GM18858 (cell line): ENCODE data around the gene TMPRSS6.

Experiments
- ATAC-seq: cut with Tn5 transposase; IDR thresholded peaks from one replicate; pipeline ENCODE4 v1.9.1; 2021; ENCODE audit not compliant: unreplicated experiment

Gene TMPRSS6

DNA sequence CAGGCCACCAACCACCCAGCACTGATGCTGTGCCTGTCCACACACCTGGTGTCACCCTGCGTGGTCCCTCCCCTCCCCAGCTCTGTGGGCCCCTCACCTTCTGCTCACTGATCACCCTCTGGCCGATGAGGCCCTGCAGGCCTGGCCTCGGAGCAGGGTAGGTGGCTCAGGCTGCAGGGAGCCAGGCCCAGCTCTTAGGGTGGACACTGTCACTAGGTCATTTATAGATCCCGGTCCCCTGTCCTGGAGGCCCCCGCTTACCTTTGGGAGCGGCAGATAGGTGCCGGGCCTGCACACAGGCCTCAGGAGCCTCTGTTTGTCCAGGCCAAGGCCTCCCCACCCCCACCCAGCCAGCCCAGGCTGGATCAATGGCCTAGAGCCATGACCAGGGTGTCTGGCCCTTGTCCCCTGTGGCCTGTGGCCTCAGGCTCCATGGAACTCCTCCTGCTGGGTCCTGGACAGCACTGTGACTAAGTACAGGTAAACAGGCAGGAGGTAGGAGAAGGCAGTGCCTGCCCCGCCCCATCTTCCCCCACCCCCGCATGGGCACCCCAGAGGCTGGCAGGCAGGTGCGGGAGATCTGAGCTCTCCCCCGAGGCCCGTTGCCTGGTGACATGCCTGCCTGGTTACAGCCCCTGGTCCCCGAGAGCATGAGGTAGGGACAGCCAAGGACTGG lies at the start of gene TMPRSS6:
Gene TMPRSS6 (minus strand): TSS at position 472 of the 676 bp plus-strand sequence. CDS start 6,296 bp downstream, outside the sequence.
- ATAC-seq: no peak

DNA sequence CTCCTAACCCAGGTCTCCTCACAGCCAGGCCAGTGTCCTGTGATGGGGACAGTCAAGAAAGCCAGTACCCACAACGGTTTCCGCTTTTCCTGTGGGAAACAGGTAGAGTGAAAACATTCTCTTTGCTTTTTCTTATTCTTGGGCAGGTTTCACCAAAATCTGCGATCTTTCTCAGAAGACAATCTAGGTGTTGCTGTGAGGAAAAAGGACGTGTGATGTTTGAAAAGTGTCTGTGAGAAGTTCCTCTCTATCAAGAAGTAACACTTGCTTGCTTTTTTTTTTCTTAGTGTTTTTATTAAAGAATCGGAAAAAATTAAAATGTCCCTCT lies 49.4 kb upstream of the TMPRSS6 start:
- ATAC-seq: no peak

GRCh38 chr22:37157516-37158285 lies 48.2 kb upstream of the TMPRSS6 start:
- no peak for ATAC-seq

GRCh38 chr22:37156686-37157435 lies 47.3 kb upstream of the TMPRSS6 start:
- no peak for ATAC-seq

DNA sequence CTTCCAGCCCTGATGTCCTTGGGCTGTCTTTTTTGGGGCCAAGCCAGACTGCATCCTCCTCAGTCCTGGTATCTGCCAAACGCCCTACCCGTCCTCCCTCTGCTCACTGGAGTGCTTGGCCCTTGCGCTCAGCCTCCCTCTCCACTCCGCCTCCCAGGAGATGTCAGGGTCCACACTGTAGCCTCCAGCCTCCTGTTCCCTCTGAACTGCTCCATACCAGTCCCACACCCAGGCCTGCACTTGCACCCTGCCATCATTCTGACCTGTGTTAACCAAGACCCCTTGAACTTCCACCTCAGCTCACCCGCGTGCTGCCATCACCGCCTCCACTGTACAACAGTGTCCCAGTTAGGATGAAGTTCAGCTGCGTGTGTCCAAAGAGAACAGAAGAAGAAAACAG lies 46.5 kb upstream of the TMPRSS6 start:
- ATAC-seq: no peak

DNA sequence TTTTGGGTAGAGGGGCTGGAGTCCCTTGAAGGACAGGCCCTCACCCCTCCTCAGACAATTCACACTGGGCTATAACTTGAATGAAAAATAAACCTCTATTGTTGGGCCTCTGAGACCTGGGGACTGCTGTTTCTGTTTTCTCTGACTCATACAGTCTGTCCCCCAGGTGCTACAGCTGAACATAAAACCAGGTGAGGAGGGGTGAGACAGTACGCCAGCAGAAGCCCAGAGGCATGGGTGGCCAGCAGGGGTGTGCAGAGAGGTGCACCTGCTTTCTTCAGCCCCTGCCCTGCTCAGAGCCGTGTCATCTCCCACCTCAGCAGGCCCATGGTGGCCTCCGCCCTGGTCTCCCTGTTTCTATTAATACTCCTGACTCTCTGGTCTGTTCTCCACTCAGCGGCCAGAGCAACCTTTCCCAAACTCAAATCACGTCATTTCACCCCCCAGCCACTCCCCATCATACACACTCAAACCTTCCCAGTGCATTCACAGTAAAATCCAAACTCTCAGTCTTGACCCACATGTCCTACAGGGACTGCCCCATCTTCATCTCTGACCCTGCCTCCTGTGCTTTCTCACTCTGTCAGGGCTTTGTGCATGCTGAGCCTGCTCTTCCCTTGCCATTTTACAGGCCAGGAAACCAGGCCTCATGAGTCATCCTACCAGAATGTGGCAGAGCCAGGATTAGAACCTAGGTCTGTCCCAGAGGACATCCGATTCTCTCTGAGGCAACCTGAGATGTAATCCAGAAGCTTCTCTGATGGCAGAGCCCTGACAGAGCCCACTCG lies 45.6 kb upstream of the TMPRSS6 start:
- ATAC-seq: no peak

DNA sequence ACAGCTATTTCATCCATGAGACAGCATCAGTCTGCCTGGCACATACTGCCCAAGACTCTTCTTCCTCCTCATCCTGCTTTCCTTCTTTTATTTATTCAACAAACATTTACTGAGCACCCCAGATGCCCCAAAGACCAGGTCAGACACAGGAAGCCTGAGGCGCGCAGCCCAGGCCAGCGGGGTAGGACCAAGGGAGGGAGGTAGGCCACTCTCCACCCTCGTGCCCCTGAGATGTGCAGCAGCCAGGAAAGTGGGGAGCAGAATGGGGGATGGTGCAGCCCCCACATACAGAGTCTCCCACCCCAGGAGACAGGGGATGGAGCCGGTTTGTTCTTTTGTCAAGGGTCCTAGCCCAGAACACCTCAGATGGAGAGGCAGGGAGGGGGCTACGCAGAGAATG lies 44.4 kb upstream of the TMPRSS6 start:
- no peak for ATAC-seq

DNA sequence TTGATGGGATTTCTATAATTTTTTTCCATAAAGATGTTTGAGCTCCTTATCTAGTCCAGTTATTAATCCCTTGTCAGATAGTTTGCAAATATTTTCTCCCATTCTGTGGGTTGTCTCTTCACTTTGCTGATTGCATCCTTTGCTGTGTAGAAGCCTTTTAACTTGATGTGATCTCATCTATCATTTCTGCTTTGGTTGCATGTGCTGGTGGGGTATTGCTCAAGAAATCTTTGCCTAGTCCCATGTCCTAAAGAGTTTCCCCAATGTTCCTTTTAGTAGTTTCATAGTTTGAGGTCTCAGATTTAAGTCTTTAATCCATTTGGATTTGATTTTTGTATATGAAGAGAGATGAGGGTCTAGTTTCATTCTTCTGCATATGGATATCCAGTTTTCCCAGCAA lies 41.9 kb upstream of the TMPRSS6 start:
- no peak for ATAC-seq

DNA sequence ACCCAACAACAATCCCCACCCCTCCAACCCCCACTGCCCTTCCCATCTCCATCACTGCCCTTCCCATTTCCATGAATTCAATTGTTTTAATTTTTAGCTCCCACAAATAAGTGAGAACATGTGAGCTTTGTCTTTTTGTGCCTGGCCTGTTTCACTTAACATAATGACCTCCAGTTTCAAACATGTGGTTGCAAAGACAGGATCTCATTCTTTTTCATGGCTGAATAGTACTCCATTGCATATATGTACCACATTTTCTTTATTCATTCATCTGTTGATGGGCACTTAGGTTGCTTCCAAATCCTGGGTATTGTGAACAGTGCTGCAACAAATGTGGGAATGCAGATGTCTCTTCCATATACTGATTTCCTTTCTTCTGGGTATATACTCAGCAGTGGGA lies 41.2 kb upstream of the TMPRSS6 start:
- no peak for ATAC-seq

GRCh38 chr22:37148742-37149665 lies 39.5 kb upstream of the TMPRSS6 start:
- ATAC-seq: no peak

DNA sequence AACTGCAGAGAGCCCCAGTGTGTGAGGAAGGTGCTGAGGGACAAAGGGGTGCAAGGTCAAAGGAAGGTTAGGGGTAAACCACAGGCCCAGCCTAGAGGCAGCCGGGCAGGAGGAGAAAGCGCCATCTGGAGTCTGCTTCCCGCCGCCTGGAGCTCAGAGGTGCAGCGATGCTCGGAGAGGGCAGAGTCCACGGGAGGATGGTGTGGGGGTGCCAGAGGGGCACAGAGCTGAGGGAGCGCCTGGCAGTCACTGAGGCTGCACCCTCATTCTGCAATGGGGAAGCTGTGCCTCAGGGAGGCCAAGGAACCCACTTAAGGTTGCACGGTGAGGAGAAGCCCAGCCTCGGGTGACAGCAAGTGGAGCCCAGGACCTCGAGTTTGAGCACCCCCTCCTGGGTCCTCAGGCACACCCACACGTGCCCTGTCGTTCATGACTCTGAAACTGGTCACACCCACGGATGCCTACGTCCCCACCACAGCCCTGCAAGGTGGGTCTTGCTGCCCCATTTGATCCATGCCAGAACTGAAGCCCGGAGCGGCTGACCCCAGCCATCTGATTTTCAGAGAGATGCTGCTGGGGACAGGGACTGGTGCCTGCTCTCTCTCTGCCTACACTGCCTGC lies 38.6 kb upstream of the TMPRSS6 start:
- ATAC-seq: no peak

GRCh38 chr22:37147186-37147990 lies 37.9 kb upstream of the TMPRSS6 start:
- no peak for ATAC-seq

GRCh38 chr22:37146507-37147180 lies 37.1 kb upstream of the TMPRSS6 start:
- no peak for ATAC-seq

GRCh38 chr22:37146051-37146385 lies 36.5 kb upstream of the TMPRSS6 start:
- no peak for ATAC-seq

DNA sequence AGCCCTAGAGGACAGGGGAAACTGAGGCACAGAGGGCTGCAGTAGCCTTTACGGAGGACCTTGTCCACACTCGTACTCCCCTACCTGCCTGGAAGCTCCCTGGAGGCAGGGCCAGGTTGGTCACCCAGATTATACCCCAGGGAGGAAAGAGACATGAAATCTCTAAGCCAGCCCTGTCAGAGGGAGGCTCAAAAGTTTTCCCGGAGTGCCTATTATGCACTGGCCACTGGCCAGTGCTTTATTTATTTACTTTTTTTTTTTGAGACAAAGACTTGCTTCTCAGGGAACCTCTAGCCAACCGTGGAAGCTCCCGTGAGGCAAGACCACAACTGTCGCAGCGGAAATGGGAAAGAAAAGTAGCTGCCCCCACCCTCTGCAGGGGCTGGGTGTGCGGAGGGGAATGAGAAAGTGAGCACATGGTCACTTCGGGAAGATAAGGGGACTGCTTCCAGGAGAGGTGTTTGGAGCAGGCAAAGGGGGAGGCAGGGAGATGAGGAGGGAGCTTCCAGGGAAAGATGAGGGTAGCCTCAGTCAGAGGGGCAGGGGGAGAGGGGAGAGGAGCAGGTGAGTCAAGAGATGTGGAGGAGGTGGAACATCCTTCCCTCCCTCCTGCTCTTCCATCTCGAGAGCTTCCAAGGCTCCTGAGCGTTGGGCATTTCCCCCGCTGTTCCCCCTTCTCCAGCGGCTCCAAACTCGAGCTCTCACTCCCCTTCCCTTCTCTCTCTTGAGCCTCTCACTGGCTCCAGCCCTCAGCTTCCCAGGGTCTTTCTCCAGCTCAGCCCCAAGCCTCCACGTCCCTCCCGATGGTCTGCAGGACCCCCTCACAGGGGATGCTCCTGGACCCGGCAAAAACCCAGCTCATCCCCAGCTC lies 35.9 kb upstream of the TMPRSS6 start:
- ATAC-seq: no peak

GRCh38 chr22:37144180-37144554 lies 34.7 kb upstream of the TMPRSS6 start:
- no peak for ATAC-seq

GRCh38 chr22:37141971-37142370 lies 32.5 kb upstream of the TMPRSS6 start:
- no peak for ATAC-seq

GRCh38 chr22:37141476-37141875 lies 32.0 kb upstream of the TMPRSS6 start:
- ATAC-seq: no peak
